ENCODE data around the gene CBR3. TPM values are rescaled to one million over a fixed set of nuclear protein-coding genes. Genes with fewer than 3 reads are reported as not detected.
"Not testable (repeated sequence)": the region's sequence is repeated elsewhere in the genome, so short reads cannot be mapped to it uniquely, and the experiment has no call there.

CBR3 gene
- total and polyA plus RNA-seq, 4 donors = 0.23 to 9.0 (median 4.7) TPM

DNA sequence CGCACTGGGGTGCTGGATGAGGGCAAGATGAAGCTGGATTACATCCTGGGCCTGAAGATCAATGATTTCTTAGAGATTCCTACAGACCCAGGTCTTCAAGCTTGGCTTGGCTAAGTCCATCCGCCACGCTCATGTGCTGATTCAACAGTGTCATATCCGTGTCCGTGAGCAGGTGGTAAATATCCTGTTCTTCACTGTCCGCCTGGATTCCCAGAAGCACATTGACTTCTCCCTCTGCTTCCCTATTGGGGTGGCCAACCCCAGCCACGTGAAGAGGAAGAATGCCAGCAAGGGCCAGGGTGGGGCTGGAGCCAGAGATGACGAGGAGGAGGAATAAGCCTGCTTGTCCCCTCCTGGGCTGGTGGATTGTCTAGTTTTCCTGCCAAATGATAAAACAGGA, 2.2 kb upstream of the CBR3 start:
- 75 to 86% methylated on average over 8 of the region's 8 CpGs for WGBS, 2 donors
- Histone ChIP-seq H3K9ac (ENCODE audit: insufficient read depth in 1 of 2, low read length in 2 of 2) (no peak overlapping the region), H3K4me3 (no peak overlapping the region), H3K4me1 (ENCODE audit: control insufficient read depth in 5 of 5, insufficient read depth in 5 of 5, low read length in 5 of 5) (peaks cover 0 to 8% (median 0%) of the 10 kb centered on the region in 5 donors), H3K9me3 (ENCODE audit: control insufficient read depth in 4 of 4, insufficient read depth in 3 of 4, low read length in 3 of 4) (no peaks in the 10 kb centered on the region), H3K27ac (ENCODE audit: low read depth in 1 of 2, low read length in 1 of 2) (no peak overlapping the region), H3K36me3 (ENCODE audit: control insufficient read depth in 4 of 4, insufficient read depth in 4 of 4, low read length in 4 of 4) (no peaks in the 10 kb centered on the region), H3K27me3 (ENCODE audit: control insufficient read depth in 3 of 3, insufficient read depth in 3 of 3, low read length in 2 of 3) (peaks cover 0 to 16% (median 5%) of the 10 kb centered on the region in 3 donors)
- TF ChIP-seq, protein P1, sequence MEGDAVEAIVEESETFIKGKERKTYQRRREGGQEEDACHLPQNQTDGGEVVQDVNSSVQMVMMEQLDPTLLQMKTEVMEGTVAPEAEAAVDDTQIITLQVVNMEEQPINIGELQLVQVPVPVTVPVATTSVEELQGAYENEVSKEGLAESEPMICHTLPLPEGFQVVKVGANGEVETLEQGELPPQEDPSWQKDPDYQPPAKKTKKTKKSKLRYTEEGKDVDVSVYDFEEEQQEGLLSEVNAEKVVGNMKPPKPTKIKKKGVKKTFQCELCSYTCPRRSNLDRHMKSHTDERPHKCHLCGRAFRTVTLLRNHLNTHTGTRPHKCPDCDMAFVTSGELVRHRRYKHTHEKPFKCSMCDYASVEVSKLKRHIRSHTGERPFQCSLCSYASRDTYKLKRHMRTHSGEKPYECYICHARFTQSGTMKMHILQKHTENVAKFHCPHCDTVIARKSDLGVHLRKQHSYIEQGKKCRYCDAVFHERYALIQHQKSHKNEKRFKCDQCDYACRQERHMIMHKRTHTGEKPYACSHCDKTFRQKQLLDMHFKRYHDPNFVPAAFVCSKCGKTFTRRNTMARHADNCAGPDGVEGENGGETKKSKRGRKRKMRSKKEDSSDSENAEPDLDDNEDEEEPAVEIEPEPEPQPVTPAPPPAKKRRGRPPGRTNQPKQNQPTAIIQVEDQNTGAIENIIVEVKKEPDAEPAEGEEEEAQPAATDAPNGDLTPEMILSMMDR (IDR thresholded peaks at IDR 0.05; ENCODE audit: control extremely low read depth, extremely low read depth) = no peak
- no peak for DNase-seq
- ATAC-seq (ENCODE audit: insufficient read depth, low FRiP score) = no peak

- DNase-seq = peak; percentile 71 to 84 (median 79)
- TF ChIP-seq, protein P1 (IDR thresholded peaks at IDR 0.05; ENCODE audit: control extremely low read depth, extremely low read depth) = no peak
- 0% methylated on average over 60 of the region's 60 CpGs for WGBS, 2 donors
- H3K4me1 ChIP-seq (ENCODE audit: control insufficient read depth in 5 of 5, insufficient read depth in 5 of 5, low read length in 5 of 5) = peaks cover 0 to 8% (median 0%) of the 10 kb centered on the region in 5 donors
- peaks cover 0 to 16% (median 5%) of the 10 kb centered on the region in 3 donors for H3K27me3 ChIP-seq (ENCODE audit: control insufficient read depth in 3 of 3, insufficient read depth in 3 of 3, low read length in 2 of 3)
- H3K4me3 ChIP-seq = peak overlapping the region; percentile 41
- peak overlapping the region; percentile 61 to 74 for H3K9ac ChIP-seq (ENCODE audit: insufficient read depth in 1 of 2, low read length in 2 of 2)
- H3K9me3 ChIP-seq (ENCODE audit: control insufficient read depth in 4 of 4, insufficient read depth in 3 of 4, low read length in 3 of 4) = no peaks in the 10 kb centered on the region
- H3K36me3 ChIP-seq (ENCODE audit: control insufficient read depth in 4 of 4, insufficient read depth in 4 of 4, low read length in 4 of 4) = no peaks in the 10 kb centered on the region
- H3K27ac ChIP-seq (ENCODE audit: low read depth in 1 of 2, low read length in 1 of 2) = peak overlapping the region; percentile 86 to 87
- ATAC-seq (ENCODE audit: insufficient read depth, low FRiP score) = peak; percentile 73
These were observed 668 bp downstream of the CBR3 start for GRCh38 chr21:36135391-36136102.

DNA sequence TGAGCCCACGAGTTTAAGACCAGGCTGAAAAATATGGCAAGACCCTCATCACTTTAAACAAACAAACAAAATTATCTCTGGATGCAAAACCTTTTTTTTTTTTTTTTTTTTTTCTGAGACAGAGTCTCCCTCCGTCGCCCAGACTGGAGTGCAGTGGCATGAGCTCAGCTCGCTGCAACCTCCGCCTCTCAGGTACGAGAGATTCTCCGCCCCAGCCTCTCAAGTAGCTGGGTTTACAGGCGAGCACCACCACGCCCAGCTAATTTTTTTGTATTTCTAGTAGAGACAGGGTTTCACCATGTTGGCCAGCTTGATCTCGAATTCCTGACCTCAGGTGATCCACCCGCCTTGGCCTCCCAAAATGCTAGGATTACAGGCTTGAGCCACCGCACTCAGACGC, 4.9 kb downstream of the CBR3 start:
- H3K27me3 ChIP-seq (ENCODE audit: control insufficient read depth in 3 of 3, insufficient read depth in 3 of 3, low read length in 2 of 3); H3K9me3 ChIP-seq (ENCODE audit: control insufficient read depth in 4 of 4, insufficient read depth in 3 of 4, low read length in 3 of 4); H3K4me3 ChIP-seq; H3K36me3 ChIP-seq (ENCODE audit: control insufficient read depth in 4 of 4, insufficient read depth in 4 of 4, low read length in 4 of 4); ATAC-seq (ENCODE audit: insufficient read depth, low FRiP score); H3K9ac ChIP-seq (ENCODE audit: insufficient read depth in 1 of 2, low read length in 2 of 2); H3K27ac ChIP-seq (ENCODE audit: low read depth in 1 of 2, low read length in 1 of 2); H3K4me1 ChIP-seq (ENCODE audit: control insufficient read depth in 5 of 5, insufficient read depth in 5 of 5, low read length in 5 of 5); DNase-seq: not testable (repeated sequence)
- 94 to 98% methylated on average over 12 to 13 of the region's 13 CpGs for WGBS, 2 donors

- no peak overlapping the region for H3K9ac ChIP-seq (ENCODE audit: insufficient read depth in 1 of 2, low read length in 2 of 2)
- H3K27me3 ChIP-seq (ENCODE audit: control insufficient read depth in 3 of 3, insufficient read depth in 3 of 3, low read length in 2 of 3) = no peaks in the 10 kb centered on the region
- peak; percentile 90 for ATAC-seq (ENCODE audit: insufficient read depth, low FRiP score)
- no peaks in the 10 kb centered on the region for H3K4me1 ChIP-seq (ENCODE audit: control insufficient read depth in 5 of 5, insufficient read depth in 5 of 5, low read length in 5 of 5)
- no peak overlapping the region for H3K27ac ChIP-seq (ENCODE audit: low read depth in 1 of 2, low read length in 1 of 2)
- TF ChIP-seq, protein P1 (IDR thresholded peaks at IDR 0.05; ENCODE audit: control extremely low read depth, extremely low read depth) = peak; percentile 76
- DNase-seq = peak; percentile 72 to 83 (median 78)
- no peak overlapping the region for H3K4me3 ChIP-seq
- 8 to 11% methylated on average over 6 of the region's 6 CpGs for WGBS, 2 donors
- peaks cover 0 to 7% (median 0%) of the 10 kb centered on the region in 4 donors for H3K36me3 ChIP-seq (ENCODE audit: control insufficient read depth in 4 of 4, insufficient read depth in 4 of 4, low read length in 4 of 4)
- no peaks in the 10 kb centered on the region for H3K9me3 ChIP-seq (ENCODE audit: control insufficient read depth in 4 of 4, insufficient read depth in 3 of 4, low read length in 3 of 4)
These were observed 6.6 kb downstream of the CBR3 start for GRCh38 chr21:36141513-36141925.

- not testable (repeated sequence) for H3K9me3 ChIP-seq (ENCODE audit: control insufficient read depth in 4 of 4, insufficient read depth in 3 of 4, low read length in 3 of 4); H3K9ac ChIP-seq (ENCODE audit: insufficient read depth in 1 of 2, low read length in 2 of 2); ATAC-seq (ENCODE audit: insufficient read depth, low FRiP score); H3K27ac ChIP-seq (ENCODE audit: low read depth in 1 of 2, low read length in 1 of 2); DNase-seq; H3K4me1 ChIP-seq (ENCODE audit: control insufficient read depth in 5 of 5, insufficient read depth in 5 of 5, low read length in 5 of 5); H3K4me3 ChIP-seq; H3K27me3 ChIP-seq (ENCODE audit: control insufficient read depth in 3 of 3, insufficient read depth in 3 of 3, low read length in 2 of 3); H3K36me3 ChIP-seq (ENCODE audit: control insufficient read depth in 4 of 4, insufficient read depth in 4 of 4, low read length in 4 of 4)
- WGBS, 2 donors = 89 to 92% methylated on average over 5 of the region's 6 CpGs
These were observed 9.4 kb downstream of the CBR3 start for GRCh38 chr21:36144233-36144632.

Data from lung (tissue), 12 donors.